ENCODE data around the gene C11orf54. TPM values are rescaled to one million over a fixed set of nuclear protein-coding genes. Genes with fewer than 3 reads are reported as not detected.
A peak's percentile ranks its signal among the peaks of the same experiment; 100 is the strongest.
"Not testable (repeated sequence)": the region's sequence is repeated elsewhere in the genome, so short reads cannot be mapped to it uniquely, and the experiment has no call there.

C11orf54 gene
- total RNA-seq, 2 donors from 2014 or later, result 43.8 to 72.8 TPM

DNA sequence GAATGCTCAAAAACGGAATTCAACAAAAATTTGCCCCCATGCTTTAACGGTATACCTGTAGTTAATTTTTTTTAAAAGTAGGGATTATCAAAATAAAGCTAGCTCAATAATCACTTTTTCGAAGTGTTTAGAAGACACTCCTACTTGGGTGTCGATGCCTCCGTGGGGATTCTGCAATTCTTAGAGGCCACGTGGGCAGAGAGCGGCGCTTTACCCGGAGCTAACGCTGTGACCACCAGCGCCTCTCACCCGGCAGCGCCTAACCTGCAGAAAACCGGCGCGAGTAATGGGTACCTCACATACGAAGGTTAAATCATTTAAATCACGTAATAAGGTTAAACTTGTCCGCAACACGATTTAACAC is 760 bp upstream of the C11orf54 start:
- Histone ChIP-seq H3K27me3 (replicated peaks; ENCODE audit: insufficient read depth) (no peaks in the 10 kb centered on the region), H3K27ac (peak overlapping the region; percentile 92), H3K36me3 (no peaks in the 10 kb centered on the region), H3K9me3 (no peaks in the 10 kb centered on the region), H3K4me3 (peak overlapping the region; percentile 63 to 73), H3K4me1 (replicated peaks) (peaks cover 4% of the 10 kb centered on the region)
- peak; percentile 35 for DNase-seq (ENCODE audit: low spot score)
- under 1% methylated on average over 20 of the region's 20 CpGs for WGBS
- intact Hi-C loops (cut with DNase I), result loop anchor here (5.0 kb wide), 1 partner anchor 42 kb away; the partner anchor contains the start of gene MED17
- TF ChIP-seq, protein P1, sequence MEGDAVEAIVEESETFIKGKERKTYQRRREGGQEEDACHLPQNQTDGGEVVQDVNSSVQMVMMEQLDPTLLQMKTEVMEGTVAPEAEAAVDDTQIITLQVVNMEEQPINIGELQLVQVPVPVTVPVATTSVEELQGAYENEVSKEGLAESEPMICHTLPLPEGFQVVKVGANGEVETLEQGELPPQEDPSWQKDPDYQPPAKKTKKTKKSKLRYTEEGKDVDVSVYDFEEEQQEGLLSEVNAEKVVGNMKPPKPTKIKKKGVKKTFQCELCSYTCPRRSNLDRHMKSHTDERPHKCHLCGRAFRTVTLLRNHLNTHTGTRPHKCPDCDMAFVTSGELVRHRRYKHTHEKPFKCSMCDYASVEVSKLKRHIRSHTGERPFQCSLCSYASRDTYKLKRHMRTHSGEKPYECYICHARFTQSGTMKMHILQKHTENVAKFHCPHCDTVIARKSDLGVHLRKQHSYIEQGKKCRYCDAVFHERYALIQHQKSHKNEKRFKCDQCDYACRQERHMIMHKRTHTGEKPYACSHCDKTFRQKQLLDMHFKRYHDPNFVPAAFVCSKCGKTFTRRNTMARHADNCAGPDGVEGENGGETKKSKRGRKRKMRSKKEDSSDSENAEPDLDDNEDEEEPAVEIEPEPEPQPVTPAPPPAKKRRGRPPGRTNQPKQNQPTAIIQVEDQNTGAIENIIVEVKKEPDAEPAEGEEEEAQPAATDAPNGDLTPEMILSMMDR (IDR thresholded peaks at IDR 0.05), result no peak
- no peak for TF ChIP-seq POLR2A (IDR thresholded peaks at IDR 0.05)
- TF ChIP-seq POLR2AphosphoS5 (IDR thresholded peaks at IDR 0.05), result no peak

DNA sequence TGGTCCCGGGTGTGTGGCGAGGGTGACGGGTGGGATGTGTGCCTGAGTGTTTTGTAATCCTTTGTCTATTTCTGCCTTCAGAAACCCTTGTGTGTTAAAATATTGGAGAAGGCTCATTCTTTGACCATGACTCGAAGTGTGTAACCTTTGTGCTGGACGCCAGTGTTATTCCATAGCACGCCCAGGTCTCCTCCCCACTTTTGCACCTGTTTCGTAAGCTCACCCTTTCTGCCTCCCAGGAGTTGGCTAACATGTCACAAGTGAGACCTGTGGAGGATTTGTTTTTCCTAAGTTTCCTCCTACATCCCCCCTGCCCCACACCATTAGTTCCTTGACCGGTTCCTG is 382 bp downstream of the C11orf54 start:
- Histone ChIP-seq H3K9me3 (no peaks in the 10 kb centered on the region), H3K27me3 (replicated peaks; ENCODE audit: insufficient read depth) (no peaks in the 10 kb centered on the region), H3K36me3 (no peaks in the 10 kb centered on the region), H3K27ac (peak overlapping the region; percentile 92), H3K4me3 (peak overlapping the region; percentile 63 to 73), H3K4me1 (replicated peaks) (peaks cover 10% of the 10 kb centered on the region)
- intact Hi-C loops (cut with DNase I), result loop anchor here (5.0 kb wide), 1 partner anchor 40 kb away; the partner anchor contains the start of gene MED17
- TF ChIP-seq, protein P1 (IDR thresholded peaks at IDR 0.05), result no peak
- no peak for TF ChIP-seq POLR2AphosphoS5 (IDR thresholded peaks at IDR 0.05)
- TF ChIP-seq POLR2A (IDR thresholded peaks at IDR 0.05), result no peak
- WGBS, result 1% methylated on average over 8 of the region's 8 CpGs
- DNase-seq (ENCODE audit: low spot score), result peak; percentile 47

DNA sequence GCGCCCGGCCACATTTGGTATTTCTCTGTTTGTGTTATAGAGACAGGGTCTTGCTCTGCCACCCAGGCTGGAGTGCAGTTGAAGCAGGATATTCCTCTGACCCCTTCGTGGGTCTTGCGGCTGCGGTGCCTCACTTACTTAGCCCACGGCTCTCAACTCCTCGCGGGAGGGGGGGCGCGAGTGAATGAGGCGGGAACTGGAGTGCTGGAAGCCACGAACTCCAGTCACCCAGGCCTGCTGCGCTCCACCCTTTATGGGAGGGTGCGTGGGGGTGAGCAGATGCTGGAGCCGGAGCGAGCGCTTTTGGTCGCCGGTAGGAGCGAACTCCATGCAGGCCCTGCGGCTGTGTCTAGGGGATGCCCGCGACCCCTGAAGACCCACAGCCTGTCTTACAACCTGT is 1.8 kb downstream of the C11orf54 start:
- H3K36me3 ChIP-seq, result no peaks in the 10 kb centered on the region
- peaks cover 10% of the 10 kb centered on the region for H3K4me1 ChIP-seq (replicated peaks)
- H3K9me3 ChIP-seq, result no peaks in the 10 kb centered on the region
- TF ChIP-seq, protein P1 (IDR thresholded peaks at IDR 0.05), result no peak
- no peak for TF ChIP-seq POLR2AphosphoS5 (IDR thresholded peaks at IDR 0.05)
- TF ChIP-seq POLR2A (IDR thresholded peaks at IDR 0.05), result no peak
- peak overlapping the region; percentile 25 to 70 for H3K27ac ChIP-seq
- intact Hi-C loops (cut with DNase I), result loop anchor here (5.0 kb wide), 1 partner anchor 39 kb away; the partner anchor contains the start of gene MED17
- no peak overlapping the region for H3K4me3 ChIP-seq
- H3K27me3 ChIP-seq (replicated peaks; ENCODE audit: insufficient read depth), result no peaks in the 10 kb centered on the region
- 97% methylated on average over 23 of the region's 23 CpGs for WGBS
- no peak for DNase-seq (ENCODE audit: low spot score)

DNA sequence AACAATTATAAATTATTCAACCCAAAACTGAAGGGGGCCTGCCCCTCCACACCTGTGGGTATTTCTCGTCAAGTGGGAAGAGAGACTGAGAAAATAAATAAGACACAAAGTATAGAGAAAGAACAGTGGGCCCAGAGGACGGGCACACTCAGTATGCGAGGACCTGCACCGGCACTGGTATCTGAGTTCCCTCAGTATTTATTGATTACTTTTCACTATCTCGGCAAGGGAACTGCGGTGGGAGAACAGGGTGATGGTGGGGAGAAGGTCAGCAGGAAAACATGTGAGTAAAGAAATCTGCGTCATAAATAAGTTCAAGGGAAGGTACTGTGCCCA is 3.2 kb downstream of the C11orf54 start:
- Histone ChIP-seq H3K27ac (peak overlapping the region; percentile 70 to 72), H3K27me3 (replicated peaks; ENCODE audit: insufficient read depth) (no peaks in the 10 kb centered on the region), H3K4me3 (no peak overlapping the region), H3K4me1 (replicated peaks) (peaks cover 7% of the 10 kb centered on the region), H3K36me3 (no peaks in the 10 kb centered on the region), H3K9me3 (no peaks in the 10 kb centered on the region)
- TF ChIP-seq, protein P1 (IDR thresholded peaks at IDR 0.05), result no peak
- TF ChIP-seq POLR2AphosphoS5 (IDR thresholded peaks at IDR 0.05), result no peak
- TF ChIP-seq POLR2A (IDR thresholded peaks at IDR 0.05), result no peak
- peak; percentile 6 for DNase-seq (ENCODE audit: low spot score)
- intact Hi-C loops (cut with DNase I), result loop anchor here (5.0 kb wide), 1 partner anchor 38 kb away; the partner anchor contains the start of gene MED17
- WGBS, result 43% methylated on average over 7 of the region's 7 CpGs

DNA sequence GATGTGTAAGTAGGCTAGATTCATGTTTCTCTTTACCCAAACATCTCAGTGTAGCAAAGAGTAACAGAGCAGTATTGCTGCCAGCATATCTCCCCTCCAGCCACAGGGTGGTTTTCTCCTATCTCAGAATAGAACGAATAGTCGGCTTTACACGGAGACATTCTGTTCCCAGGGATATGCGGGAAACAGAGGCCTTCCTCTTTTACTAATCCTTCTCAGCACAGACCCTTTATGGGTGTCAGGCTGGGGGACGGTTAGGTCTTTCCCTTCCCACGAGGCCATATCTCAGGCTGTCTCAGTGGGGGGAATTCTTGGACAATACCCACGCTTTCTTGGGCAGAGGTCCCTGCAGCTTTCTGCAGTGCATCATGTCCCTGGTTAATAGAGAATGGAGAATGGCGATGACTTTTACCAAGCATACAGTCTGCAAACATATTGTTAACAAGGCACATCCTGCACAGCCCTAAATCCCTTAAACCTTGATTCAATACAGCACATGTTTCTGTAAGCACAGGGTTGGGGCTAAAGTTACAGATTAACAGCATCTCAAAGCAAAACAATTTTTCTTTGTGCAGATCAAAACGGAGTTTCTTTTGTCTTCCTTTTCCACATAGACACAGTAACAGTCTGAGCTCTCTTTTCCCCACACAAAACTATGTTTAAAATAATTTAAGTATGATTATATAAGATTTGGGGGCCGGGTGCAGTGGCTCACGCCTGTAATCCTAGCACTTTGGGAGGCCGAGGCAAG is 3.7 kb downstream of the C11orf54 start:
- H3K4me3 ChIP-seq; H3K9me3 ChIP-seq; H3K36me3 ChIP-seq; H3K27me3 ChIP-seq (replicated peaks; ENCODE audit: insufficient read depth); H3K4me1 ChIP-seq (replicated peaks); intact Hi-C loops (cut with DNase I): not testable (repeated sequence)
- 22% methylated on average over 12 of the region's 12 CpGs for WGBS
- DNase-seq (ENCODE audit: low spot score), result peak; percentile 9
- H3K27ac ChIP-seq, result peak overlapping the region; percentile 70 to 72

Measured in prostate gland (tissue), 2 donors.